NCI-H187 treated with DMSO at 0.1 percent for 48 hours (cell line): ENCODE results near the gene C21orf58.
A peak's percentile ranks its signal among the peaks of the same experiment; 100 is the strongest.
"Not testable (repeated sequence)": the region's sequence is repeated elsewhere in the genome, so short reads cannot be mapped to it uniquely, and the experiment has no call there.

Experiments used
- DNase-seq: peaks from one replicate; lab custom pipeline; 2025; lab: John Stamatoyannopoulos, UW

The C21orf58 gene

DNA sequence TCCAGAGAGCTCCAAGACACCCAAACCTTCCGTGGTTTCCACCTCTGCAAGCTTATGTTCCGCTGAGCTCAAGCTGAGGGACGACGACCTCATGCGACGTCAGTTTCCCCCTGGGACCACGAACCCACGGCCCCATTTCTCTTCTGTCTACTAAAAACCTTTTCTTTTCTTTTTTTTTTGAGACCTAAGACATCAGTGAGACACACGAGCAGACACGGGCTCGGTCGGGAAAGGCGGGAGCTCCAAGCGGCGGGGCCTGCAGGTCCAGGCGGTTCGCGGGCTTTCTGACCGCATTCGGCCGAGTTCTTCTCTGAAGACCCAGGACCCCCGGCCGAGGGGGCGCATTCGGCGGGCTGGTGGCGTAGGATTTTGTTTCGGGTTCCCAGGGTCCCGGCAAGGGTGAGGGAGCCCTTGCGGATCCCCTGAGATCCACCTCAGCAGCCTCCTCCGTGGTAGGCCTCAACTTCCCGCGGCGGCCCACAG, 402 bp downstream of the C21orf58 start:
- DNase-seq: no peak

DNA sequence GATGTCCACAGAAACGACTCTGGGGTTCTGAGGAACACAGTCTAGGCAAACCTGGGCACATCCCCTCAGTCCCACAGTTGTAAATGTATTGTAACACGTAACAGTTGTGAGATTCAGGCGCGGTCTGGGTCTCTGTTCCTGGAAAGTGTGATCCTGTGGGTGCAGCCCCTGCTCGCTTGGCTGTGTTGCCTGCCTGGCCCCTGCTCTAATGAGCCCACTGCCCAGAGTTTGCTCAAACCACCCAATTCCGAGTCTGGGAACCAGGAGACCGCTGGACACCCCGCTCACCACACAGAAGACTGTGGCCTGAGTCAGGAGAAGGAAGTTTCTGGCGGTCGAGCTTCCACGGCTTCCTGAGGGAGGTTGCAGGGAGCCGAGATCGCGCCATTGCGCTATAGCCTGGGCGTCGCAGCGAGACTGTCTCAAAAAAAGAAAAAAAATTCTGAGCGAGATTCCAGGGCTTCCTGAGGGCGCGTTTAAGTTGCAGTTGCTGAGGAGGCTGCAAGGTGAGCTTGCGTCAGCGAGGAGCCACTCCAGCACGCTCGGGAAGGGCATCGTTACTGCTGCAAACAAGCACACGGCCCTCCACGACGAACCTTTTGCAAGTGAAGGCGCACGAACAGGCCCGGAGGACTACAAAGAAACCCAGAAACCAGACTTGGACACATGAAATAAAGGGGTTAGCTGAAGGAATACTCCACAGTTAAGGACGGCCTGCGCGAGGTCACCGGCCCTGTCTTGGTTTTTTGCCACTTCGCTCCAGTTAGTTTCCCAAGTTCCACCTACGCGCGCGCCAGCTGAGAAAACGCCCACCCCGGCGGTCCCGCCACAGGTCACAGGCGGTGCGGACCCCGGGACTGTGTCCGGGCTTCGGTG, 1.1 kb downstream of the C21orf58 start:
- no peak for DNase-seq

DNA sequence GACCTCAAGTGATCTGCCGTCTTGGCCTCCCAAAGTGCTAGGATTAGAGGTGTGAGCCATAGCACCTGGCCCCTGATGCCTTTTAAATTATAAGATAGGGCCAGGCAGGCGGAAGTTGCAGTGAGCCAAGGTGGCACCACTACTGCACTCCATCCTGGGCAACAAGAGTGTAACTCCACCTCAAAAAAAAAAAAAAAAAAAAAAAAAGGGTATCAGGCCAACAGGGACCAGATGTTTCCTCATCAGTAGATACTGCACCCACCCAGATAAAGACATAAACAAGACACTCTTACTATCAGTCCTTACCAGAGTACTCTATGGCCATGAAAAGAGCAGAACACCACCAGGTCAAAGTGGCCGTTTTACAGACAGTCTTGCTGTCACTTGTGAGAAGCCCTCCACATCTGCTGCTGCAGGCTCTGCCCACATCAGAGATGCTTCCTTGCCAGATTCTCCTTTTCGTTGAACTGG, 3.3 kb downstream of the C21orf58 start:
- no peak for DNase-seq

DNA sequence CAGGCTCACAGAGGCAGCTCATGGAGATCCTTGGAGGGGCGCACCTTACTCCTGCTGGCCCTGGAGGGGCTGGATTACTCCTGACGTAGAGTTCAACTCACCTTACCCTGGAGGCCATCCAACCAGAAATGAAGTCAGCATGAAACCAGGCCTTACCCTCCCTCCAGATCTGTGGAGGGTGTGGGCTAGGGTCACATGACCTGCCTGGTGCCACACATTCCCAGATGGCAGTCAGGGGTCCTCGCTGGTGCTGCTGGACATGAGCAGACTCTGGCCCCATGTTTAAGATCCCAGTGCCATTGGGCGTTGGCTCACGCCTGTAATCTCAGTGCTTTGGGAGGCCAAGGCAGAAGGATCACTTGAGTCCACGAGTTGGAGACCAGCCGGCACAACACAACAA, 4.5 kb downstream of the C21orf58 start:
- DNase-seq: no peak

DNA sequence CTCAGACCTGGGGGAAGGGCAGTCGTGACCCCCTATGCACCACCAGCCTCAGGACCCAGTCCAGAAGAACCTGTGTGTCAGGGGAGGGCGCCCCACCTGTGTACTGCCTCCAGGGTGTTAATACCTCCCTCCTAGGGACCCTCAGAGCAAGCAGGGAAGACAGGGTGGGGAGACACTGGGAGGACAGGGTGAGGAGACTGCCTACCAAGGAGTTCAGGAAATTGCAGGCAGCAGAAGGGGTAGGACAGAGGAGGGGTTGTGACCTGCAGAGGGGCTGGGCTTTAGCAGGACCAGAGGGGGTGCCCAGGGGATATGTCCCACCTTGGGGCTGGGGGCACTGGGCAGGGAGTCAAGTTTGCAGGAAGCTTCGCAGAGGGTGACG, 5.2 kb downstream of the C21orf58 start:
- no peak for DNase-seq

DNA sequence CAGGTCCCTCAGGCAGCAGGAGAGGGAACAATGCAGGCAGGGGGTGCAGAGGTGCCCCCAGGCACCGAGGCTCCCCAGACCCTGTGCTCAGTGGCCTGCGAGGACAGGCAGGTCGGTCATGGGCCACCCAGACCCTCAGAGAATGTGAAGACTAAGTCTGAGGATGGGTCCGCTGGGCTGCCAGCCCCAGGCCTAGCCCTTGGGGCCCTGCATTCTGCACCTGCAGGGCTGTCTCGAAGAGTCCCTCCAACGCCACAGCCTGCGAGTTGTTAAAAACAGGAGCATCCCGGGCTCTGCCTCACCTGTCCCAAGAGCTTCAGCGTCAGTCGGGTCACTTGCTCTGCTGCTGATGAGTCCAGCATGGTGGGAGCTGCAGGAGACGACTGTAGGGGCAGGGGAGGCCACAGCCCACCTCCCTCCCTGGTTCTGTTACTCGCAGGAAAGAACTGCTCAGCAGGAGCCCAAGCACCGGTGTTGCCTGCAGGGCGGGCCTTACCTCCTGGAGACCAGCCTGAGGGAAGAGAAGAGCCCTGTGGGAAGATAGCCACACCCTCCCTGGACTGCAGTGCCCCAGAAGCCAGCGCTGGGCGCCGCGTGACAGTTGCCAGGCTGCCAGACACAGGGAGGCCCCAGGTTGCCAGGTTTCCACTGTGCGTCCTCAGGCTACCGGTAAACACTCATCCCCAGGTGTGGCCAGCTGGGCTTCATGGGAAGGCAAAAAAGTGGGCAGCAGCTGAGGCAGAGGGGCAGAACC, 5.8 kb downstream of the C21orf58 start:
- DNase-seq: peak; percentile 55

DNA sequence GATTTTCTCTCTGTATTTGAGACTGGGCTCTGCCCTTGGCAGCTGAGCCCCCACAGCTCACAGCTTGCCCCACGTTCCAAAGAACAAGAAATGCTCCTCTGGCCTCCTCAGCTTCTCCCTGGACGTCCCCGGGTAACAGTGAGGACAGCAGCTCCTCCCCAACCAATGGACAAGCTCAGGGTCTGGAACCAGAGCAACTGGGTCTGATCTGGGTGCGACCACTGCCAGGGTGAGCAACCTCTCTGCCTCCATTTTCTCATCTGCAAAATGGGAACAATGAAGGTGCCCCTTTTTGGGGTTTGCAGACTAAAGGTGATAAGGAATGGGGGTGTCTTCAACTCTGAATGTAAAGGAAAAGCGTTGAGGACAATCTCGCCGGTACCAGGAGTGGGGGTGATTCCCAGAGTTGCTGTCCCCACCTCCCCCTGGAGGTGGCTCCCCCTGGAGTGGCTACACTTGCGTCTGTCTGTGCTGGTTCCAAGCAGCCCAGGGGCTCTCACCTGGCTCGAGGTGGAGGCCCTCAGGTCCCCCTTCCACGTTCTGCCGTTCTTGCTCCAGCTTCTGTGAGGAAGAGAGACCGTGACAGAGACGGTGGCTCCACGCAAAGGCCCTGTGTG, 6.9 kb downstream of the C21orf58 start:
- no peak for DNase-seq

DNA sequence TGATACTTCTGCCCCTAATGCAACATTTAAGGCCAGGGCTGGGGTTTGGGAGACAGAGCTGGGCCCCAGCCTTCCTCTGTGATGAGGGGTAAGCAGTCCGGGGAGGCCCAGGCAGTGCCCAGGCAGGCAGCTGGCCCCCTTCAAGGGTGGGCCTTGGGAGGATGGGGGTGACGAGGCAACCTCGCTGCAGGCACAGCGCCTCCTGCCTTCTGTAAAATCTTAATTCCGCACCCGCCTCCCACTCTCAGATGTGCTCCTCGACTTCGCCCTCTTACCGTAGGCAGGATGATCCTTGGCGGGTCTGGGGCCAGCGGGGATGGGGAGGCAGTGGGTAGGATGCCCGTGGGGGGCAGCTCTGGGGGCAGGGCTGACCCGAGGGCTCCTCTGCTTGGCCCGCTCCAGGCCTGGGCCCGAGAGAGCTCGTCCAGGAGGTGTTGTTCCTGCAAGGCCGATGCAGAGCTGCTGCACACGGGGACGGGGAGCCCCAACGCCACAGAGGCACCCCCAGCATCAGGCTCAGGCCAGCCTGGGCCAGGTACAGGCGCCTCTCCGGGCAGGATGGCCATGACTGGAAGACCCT, 9.1 kb downstream of the C21orf58 start:
- DNase-seq: no peak

DNA sequence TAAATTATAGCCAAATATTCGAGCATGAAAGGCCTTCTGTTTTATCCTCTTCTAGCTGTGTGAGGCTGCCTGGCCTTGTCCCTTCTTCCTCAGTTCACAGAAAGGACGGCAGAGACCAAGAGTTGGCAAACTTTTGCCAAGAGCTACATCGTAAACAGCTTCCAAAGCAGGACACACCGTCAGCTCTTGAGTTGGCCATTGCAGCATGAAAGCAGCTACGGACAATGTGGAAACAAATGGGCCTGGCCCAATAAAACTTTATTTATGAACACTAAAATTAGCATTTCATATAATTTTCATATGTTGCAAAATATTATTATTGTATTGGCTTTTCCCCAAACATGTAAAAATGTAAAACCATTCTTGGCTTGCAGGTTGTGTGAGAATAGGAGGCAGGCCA, 10.7 kb downstream of the C21orf58 start:
- no peak for DNase-seq

DNA sequence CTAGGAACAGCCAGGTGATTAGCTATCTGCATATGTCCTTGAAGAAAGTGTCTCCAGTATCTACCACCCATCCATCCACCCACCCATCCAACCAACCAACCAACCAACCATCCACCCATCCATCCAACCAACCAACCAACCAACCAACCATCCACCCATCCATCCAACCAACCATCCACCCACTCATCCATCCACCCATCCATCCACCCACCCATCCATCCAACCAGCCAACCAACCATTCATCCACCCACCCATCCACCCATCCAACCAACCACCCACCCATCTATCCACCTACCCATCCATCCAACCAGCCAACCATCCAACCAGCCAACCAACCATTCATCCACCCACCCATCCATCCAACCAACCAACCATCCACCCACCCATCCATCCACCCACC, 12.1 kb downstream of the C21orf58 start:
- no peak for DNase-seq

DNA sequence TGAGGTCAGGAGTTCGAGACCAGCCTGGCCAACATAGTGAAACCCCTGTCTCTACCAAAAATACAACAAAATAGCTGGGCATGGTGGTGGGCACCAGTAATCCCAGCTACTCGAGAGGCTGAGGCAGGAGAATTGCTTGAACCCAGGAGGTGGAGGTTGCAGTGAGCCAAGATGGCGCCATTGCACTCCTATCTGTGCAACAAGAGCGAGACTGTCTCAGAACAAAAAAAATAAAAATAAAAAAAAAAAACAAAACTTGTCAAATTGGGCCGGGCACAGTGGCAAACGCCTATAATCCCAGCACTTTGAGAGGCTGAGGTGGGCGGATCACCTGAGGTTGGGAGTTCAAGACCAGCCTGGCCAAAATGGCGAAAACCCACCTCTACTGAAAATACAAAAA, 13.4 kb downstream of the C21orf58 start:
- DNase-seq: not testable (repeated sequence)

DNA sequence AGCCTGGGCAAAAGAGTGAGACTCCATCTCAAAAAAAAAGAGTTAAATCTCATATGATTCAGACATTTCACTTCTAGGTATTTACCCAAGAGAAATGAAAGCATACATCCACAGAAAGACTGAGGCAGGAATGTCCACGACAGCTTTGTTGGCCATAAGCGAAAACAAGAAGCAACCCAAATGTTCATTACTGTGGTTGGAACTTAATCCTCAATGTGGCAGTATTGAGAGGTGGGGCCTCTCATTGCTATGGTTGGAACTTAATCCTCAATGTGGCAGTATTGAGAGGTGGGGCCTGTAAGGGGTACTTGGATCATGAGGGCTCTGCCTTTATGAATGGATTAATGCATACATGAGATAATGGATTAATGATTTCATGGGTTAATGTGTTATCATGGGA, 15.2 kb downstream of the C21orf58 start:
- no peak for DNase-seq

DNA sequence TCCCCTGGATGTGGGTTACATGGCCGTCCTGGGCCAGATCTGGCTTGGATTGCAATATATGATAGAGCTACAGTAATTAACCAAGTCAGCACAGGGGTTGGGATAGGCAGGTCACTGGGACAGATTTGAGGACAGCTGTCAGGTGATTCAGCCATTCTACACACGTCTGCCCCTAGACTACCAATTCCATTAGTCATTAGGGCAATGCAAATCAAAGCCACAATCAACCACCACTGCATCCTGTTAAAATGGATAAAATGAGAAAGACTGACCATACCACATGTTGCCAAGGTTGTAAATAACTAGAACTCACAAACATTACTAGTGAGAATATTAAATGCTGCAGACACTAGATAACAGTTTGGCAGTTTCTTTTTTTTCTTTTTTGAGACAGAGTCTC, 16.0 kb downstream of the C21orf58 start:
- DNase-seq: no peak

DNA sequence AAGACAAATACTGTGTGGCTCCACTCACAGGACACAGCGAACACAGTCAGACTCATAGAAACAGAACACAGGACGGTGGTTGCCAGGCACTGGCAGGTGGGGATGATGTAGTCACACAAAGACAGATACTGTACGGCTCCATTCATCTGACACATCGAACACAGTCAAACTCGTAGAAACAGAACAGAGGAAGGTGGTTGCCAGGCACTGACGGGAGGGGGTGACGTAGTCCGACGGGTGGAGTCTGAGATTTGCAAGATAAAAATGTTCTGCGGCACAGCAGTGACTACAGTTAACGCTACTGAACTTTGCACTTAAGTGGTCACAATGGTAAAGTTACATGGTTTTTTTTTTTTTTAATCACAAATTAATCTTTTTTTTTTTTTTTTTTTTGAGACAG, 18.7 kb downstream of the C21orf58 start:
- no peak for DNase-seq

DNA sequence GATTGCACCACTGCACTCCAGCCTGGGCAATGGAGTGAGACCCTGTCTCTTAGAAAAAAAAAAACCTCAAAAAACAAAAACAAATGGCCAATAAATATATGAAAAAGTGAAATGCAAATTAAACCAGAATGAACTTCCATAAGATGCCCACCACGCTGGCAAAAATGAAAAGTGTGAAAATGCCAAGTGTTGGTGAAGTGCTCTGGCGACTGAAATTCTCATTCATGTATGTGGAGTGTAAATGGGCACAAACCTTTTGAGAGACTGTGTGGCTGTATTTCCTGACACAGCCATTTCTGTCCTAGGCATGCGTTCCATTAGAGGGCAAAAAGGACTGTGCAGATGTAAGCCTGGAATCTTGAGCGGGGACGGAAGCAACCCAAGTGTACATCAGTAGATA, 19.2 kb downstream of the C21orf58 start:
- DNase-seq: no peak

DNA sequence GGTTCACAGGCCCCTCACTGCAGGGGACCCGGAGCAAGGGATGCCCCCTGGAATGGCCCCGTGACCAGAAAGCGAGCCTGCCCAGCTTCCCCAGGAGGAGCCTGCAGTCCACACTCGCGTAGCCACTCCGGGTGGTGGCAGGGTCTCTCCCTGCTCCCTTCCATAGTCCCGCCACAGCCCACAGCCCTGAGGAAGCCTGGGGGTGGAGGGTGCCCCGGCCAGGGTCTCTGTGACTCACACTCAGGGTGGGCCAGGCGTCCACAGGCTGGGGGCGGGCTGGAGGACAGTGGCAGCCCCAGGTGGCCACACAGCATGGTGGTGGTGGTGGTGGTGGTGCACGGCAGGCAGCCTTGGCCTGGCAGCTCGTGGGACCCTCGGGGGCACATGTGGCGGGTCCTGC, 21.9 kb downstream of the C21orf58 start:
- no peak for DNase-seq

DNA sequence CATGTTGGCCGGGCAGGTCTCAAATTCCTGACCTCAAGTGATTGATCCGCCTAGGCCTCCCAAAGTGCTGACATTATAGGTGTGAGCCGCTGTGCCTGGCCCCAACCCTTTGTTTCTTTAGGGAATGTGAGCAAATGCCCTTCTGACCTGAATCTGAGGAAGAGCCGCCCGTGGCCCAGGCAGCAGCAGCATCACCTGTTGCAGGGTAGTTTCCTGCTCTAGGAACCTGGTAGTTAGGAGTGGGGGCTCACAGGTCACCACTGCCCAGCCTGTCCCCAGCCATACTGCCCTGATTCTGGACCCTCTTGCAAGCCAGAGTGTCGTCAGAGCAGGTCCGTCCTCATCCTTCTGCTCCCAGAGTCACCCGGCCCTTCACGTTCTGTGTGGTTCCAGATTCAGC, 24.5 kb downstream of the C21orf58 start:
- DNase-seq: no peak

DNA sequence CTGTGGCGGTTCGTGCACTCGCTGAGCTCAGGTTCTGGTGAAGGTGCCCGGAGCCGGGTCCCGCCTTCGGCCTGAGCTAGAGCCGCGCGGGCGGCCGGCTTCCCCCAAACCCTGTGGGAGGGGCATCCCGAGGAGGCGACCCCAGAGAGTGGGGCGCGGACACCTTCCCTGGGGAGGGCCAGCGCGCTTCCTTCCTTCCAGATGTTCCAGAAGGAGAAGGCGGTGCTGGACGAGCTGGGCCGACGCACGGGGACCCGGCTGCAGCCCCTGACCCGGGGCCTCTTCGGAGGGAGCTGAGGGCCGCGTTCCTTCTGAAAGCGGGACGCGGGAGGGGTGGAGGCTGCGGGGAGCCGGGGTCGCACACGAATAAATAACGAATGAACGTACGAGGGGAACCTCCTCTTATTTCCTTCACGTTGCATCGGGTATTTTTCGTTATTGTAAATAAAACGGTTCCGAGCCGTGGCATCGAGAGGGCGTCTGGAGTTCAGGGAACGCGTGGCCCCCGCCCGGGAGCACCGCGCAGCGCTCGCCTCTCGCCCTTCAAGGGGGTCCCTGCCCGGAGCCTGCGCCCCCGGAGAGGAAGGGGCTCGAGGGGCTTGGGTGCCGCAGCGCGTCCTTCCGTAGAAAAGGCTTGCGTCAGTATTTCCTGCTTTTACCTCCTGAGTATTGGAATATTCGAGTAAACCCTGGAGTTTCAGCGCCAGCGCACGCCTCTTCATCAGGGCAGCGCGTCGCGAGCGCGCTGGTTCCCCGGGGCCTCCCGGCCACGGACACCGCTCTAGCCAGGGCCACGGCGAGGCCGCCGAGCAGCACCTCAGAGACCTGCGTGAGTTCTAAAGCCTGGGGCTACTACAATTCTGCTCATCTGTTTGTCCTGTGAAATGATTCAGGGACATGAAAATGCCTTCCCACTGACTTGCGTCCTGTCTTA, 26.1 kb downstream of the C21orf58 start:
- DNase-seq: no peak

DNA sequence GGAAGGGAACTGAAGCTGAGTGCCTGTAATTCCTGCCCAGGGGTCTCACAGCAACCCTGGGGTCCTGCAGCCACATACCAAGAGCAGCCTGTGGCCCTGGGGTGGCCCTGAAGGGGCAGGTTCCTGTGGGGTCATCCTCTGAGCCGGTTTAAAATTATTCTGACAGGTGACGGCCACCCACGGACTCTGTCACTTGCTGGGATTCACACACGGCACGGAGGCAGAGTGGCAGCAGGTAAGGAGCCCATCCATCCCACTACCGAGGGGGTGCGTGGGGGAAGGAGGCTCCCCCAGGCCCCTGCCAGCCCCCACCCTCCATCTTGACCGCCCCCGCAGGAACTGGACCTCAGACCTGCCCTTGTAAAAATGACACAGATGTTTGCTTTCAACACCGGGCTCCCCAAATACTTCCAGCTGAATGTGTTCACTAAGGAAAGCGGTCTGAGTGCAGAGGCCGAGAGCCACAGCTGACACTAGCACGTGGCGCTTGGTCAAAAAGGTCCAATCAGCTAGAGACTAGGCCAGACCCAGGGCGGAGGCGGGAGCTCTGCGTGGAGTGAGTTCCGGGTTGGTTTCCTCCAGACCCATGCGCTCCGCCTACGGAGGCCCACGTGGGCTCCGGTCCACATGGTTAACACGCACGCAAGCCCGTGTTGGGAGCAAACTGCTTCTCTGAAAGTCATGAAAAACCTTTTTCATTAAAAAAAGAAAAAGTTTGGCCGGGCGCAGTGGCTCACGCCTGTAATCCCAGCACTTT, 27.5 kb downstream of the C21orf58 start:
- peak; percentile 21 for DNase-seq

DNA sequence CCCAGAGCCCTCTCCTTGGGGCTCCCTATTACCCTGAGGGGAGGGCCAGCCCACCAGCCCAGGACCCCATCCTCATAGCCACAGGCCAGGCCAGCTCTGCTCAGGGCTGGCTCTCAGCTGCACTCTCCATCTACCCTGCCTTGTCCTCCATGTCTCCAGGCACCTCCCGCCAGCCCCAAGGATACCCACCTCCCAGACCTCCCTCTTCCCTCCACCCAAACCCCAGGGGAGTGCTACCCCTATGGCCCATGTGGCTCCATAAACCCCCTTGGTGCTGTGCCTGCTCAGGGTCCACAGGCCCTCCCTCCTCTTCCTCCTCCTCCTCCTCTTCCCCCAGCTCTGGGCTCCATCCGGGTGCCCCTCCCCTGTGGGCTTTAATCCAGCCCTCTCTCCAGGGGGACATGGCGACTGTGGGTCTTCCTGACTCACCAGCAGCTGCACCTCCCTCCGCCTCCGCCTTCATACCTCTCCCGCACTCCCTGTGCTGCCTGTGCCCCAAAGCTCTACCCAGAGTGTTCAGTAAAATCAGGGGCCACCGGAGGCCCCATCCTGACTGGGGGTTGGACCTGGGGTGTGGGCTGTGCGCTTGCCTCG, 28.4 kb downstream of the C21orf58 start:
- DNase-seq: no peak
